Right cardiac atrium (tissue), 5 donors: ENCODE measurements around the gene ILRUN. TPM values are rescaled to one million over a fixed set of nuclear protein-coding genes. Genes with fewer than 3 reads are reported as not detected.
"Not testable (repeated sequence)": the region's sequence is repeated elsewhere in the genome, so short reads cannot be mapped to it uniquely, and the experiment has no call there.

Source experiments
- ATAC-seq, 2 donors: fragments of 200-7000 bp; cut with Tn5 transposase; one replicate each; pipeline versions ENCODE4 v1.8.0 to v1.9.1; 2020; ENCODE audit warnings: moderate library complexity in 2 of 2, mild to moderate bottlenecking in 1 of 2
- DNase-seq, 3 donors: peaks; one replicate each; pipeline ENCODE4 v3.0.0-alpha.2; 2020
- H3K27ac ChIP-seq: one replicate; pipeline ENCODE4 v1.5.1; 2013; ENCODE audit warnings: mild to moderate bottlenecking, low read length, control low read depth, moderate library complexity
- H3K27me3 ChIP-seq: one replicate; pipeline ENCODE4 v1.6.1; 2013; ENCODE audit not compliant: control insufficient read depth, insufficient read depth
- H3K4me1 ChIP-seq: one replicate; pipeline ENCODE4 v1.6.1; 2013; ENCODE audit warnings: low read length; ENCODE audit not compliant: control insufficient read depth, insufficient read depth
- H3K4me3 ChIP-seq: one replicate; pipeline ENCODE4 v1.5.1; 2013; ENCODE audit warnings: low read length, control low read depth
- H3K9me3 ChIP-seq: one replicate; pipeline ENCODE4 v1.6.1; 2013; ENCODE audit warnings: low read length; ENCODE audit not compliant: control insufficient read depth
- WGBS: extraction: QIAGEN DNeasy Blood & Tissue Kit; methylation state at CpG from one replicate; pipeline ENCODE4 v1.1.7; 2013; 5-methylcytosine and 5-hydroxymethylcytosine counted together
- intact Hi-C, 4 donors: fragments of 100-400 bp; cut with DNase I; formaldehyde crosslinking; loops; one replicate each; pipeline versions ENCODE4 v1.11.0 to v1.14.0; 2022 to 2023
- polyA plus RNA-seq: library from polyadenylated mRNA; stranded (reverse); fragments of 200-250 nt; gene quantifications from one replicate; pipeline ENCODE4 v1.2.3, GENCODE V29; 2013
- total RNA-seq, 4 donors: library from RNA; stranded (reverse); fragmentation: NEBNext Ultra II Directional; extraction: Animal tissue kit (Norgen Biotek cat#: 25700); gene quantifications; one replicate each; pipeline ENCODE4 v1.2.1, GENCODE V29; 2021
- donor health status: healthy with polysubstance abuse.
- donor health status: DM: no; HTN: yes; CAD: no.
- donor health status: DM: no; HTN: no; CAD: no.
- donor health status: DM: no; HTN: yes; CAD: no; lungs with severe emphysema.
- donor health status: DM: yes; HTN: yes; CAD: no.

The ILRUN gene
- total and polyA plus RNA-seq, 5 donors = 116 to 150 (median 120) TPM

- intact Hi-C loops = no loop called here
- H3K4me3 ChIP-seq = no peak overlapping the region
- H3K27me3 ChIP-seq = no peaks in the 10 kb centered on the region
- DNase-seq (no peak), ATAC-seq (peak in 1 of 2 donors; percentile 53)
- H3K27ac ChIP-seq = no peak overlapping the region
- WGBS = 49% methylated on average over 1 of the region's 1 CpG
- peaks cover 1% of the 10 kb centered on the region for H3K4me1 ChIP-seq
- no peaks in the 10 kb centered on the region for H3K9me3 ChIP-seq
These were observed 16.9 kb downstream of the ILRUN start for GRCh38 chr6:34679552-34680253.

GRCh38 chr6:34676140-34676539 lies 20.4 kb downstream of the ILRUN start:
- no peak for ATAC-seq
- Histone ChIP-seq H3K4me1 (peaks cover 8% of the 10 kb centered on the region), H3K27ac (no peak overlapping the region), H3K27me3 (no peaks in the 10 kb centered on the region), H3K4me3 (no peak overlapping the region), H3K9me3 (no peaks in the 10 kb centered on the region)
- DNase-seq = no peak
- intact Hi-C loops = no loop called here

GRCh38 chr6:34674930-34675329 lies 21.6 kb downstream of the ILRUN start:
- H3K27ac ChIP-seq, H3K27me3 ChIP-seq, H3K9me3 ChIP-seq, intact Hi-C loops, DNase-seq, H3K4me1 ChIP-seq, H3K4me3 ChIP-seq, ATAC-seq: not testable (repeated sequence)
- WGBS = 97% methylated on average over 9 of the region's 9 CpGs

- peaks cover 8% of the 10 kb centered on the region for H3K4me1 ChIP-seq
- intact Hi-C loops = no loop called here
- WGBS = 98% methylated on average over 5 of the region's 5 CpGs
- no peak overlapping the region for H3K27ac ChIP-seq
- DNase-seq (no peak), ATAC-seq (no peak)
- H3K27me3 ChIP-seq = no peaks in the 10 kb centered on the region
- H3K4me3 ChIP-seq = no peak overlapping the region
- H3K9me3 ChIP-seq = no peaks in the 10 kb centered on the region
These were observed 22.3 kb downstream of the ILRUN start for GRCh38 chr6:34674268-34674639.

- Histone ChIP-seq H3K4me1 (peaks cover 8% of the 10 kb centered on the region), H3K9me3 (no peaks in the 10 kb centered on the region), H3K27ac (no peak overlapping the region), H3K4me3 (no peak overlapping the region), H3K27me3 (no peaks in the 10 kb centered on the region)
- 3% methylated on average over 1 of the region's 1 CpG for WGBS
- intact Hi-C loops = no loop called here
- DNase-seq (no peak), ATAC-seq (peak in 1 of 2 donors; percentile 19)
These were observed 23.5 kb downstream of the ILRUN start for GRCh38 chr6:34673064-34673463.

GRCh38 chr6:34672657-34673043 lies 23.9 kb downstream of the ILRUN start:
- ATAC-seq = no peak
- no peak overlapping the region for H3K27ac ChIP-seq
- no peak for DNase-seq
- peaks cover 8% of the 10 kb centered on the region for H3K4me1 ChIP-seq
- intact Hi-C loops = no loop called here
- H3K4me3 ChIP-seq = no peak overlapping the region
- 57% methylated on average over 3 of the region's 3 CpGs for WGBS
- H3K27me3 ChIP-seq = no peaks in the 10 kb centered on the region
- no peaks in the 10 kb centered on the region for H3K9me3 ChIP-seq

- 81% methylated on average over 8 of the region's 8 CpGs for WGBS
- Histone ChIP-seq H3K4me3 (no peak overlapping the region), H3K4me1 (peaks cover 8% of the 10 kb centered on the region), H3K27me3 (no peaks in the 10 kb centered on the region), H3K27ac (no peak overlapping the region), H3K9me3 (no peaks in the 10 kb centered on the region)
- intact Hi-C loops = no loop called here
- ATAC-seq = peak; percentile 86 to 96
- DNase-seq = peak in 2 of 3 donors; percentile 36 to 70
These were observed 24.5 kb downstream of the ILRUN start for GRCh38 chr6:34671801-34672656.

GRCh38 chr6:34671367-34671766 lies 25.2 kb downstream of the ILRUN start:
- Histone ChIP-seq H3K4me1 (peaks cover 8% of the 10 kb centered on the region), H3K9me3 (no peaks in the 10 kb centered on the region), H3K4me3 (no peak overlapping the region), H3K27ac (no peak overlapping the region), H3K27me3 (no peaks in the 10 kb centered on the region)
- no peak for ATAC-seq
- intact Hi-C loops = no loop called here
- 88% methylated on average over 1 of the region's 1 CpG for WGBS
- DNase-seq = no peak

- H3K9me3 ChIP-seq, H3K27me3 ChIP-seq, ATAC-seq, H3K27ac ChIP-seq, H3K4me3 ChIP-seq, DNase-seq, intact Hi-C loops: not testable (repeated sequence)
- peaks cover 12% of the 10 kb centered on the region for H3K4me1 ChIP-seq
- 100% methylated on average over 5 of the region's 5 CpGs for WGBS
These were observed 27.8 kb downstream of the ILRUN start for GRCh38 chr6:34668799-34669198.

- peaks cover 12% of the 10 kb centered on the region for H3K4me1 ChIP-seq
- intact Hi-C loops = no loop called here
These were observed 28.9 kb downstream of the ILRUN start for GRCh38 chr6:34667481-34668238.

GRCh38 chr6:34665019-34665418 lies 31.5 kb downstream of the ILRUN start:
- 92% methylated on average over 4 of the region's 4 CpGs for WGBS
- DNase-seq = no peak
- intact Hi-C loops = no loop called here
- ATAC-seq = peak in 1 of 2 donors; percentile 31
- no peak overlapping the region for H3K4me3 ChIP-seq
- no peaks in the 10 kb centered on the region for H3K27me3 ChIP-seq
- H3K27ac ChIP-seq = peak overlapping the region; percentile 45
- peaks cover 9% of the 10 kb centered on the region for H3K4me1 ChIP-seq
- no peaks in the 10 kb centered on the region for H3K9me3 ChIP-seq

More at GRCh38 chr6:34667481-34668238, 28.9 kb downstream of the ILRUN start:
- Histone ChIP-seq H3K27me3 (no peaks in the 10 kb centered on the region), H3K9me3 (no peaks in the 10 kb centered on the region), H3K4me3 (no peak overlapping the region), H3K27ac (no peak overlapping the region)
- DNase-seq = no peak
- 90% methylated on average over 4 of the region's 4 CpGs for WGBS
- no peak for ATAC-seq
